Ammon's horn (tissue), 1 donor: Measurements from ENCODE around the gene LAMA2.
"Not testable (repeated sequence)": the region's sequence is repeated elsewhere in the genome, so short reads cannot be mapped to it uniquely, and the experiment has no call there.

ENCODE experiments used
- DNase-seq: peaks from one replicate; pipeline ENCODE4 v3.0.0-alpha.2; 2016; ENCODE audit warnings: low spot score

LAMA2 gene

GRCh38 chr6:129073051-129073450 is 190.1 kb downstream of the LAMA2 start:
- no peak for DNase-seq

GRCh38 chr6:129073691-129074395 is 190.9 kb downstream of the LAMA2 start:
- no peak for DNase-seq

- no peak for DNase-seq
These were observed 201.5 kb downstream of the LAMA2 start for GRCh38 chr6:129084406-129084805.

DNA sequence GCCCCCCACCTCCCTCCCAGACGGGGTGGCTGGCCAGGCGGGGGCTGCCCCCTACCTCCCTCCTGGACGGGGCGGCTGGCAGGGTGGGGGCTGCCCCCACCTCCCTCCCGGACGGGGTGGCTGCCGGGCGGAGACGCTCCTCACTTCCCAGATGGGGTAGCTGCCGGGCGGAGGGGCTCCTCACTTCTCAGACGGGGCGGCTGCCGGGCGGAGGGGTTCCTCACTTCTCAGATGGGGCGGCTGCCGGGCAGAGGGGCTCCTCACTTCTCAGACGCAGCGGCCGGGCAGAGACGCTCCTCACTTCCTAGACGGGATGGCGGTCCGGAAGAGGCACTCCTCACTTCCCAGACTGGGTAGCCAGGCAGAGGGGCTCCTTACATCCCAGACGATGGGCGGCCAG is 205.5 kb downstream of the LAMA2 start:
- DNase-seq, result not testable (repeated sequence)

GRCh38 chr6:129089357-129089756 is 206.4 kb downstream of the LAMA2 start:
- no peak for DNase-seq

DNA sequence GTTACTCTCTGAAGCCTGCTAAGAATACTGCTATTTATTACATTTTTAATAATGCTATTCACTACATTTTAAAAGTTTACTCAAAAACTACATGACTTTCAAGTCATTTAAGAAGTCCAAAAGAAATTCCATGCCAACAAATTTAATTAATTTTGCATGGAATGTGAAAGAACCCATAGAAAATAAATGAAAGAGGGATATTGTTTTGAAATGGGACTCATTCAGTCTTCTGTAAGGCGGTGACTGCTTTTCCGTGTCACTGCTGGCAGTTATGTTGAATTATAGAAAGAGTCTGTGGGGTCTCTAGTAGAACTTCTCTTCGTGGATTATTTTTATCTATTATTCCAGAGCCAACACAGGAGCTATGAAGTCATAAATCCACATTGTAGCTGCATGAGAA is 211.2 kb downstream of the LAMA2 start:
- DNase-seq, result no peak

- no peak for DNase-seq
These were observed 213.8 kb downstream of the LAMA2 start for GRCh38 chr6:129096651-129097290.

- no peak for DNase-seq
These were observed 215.2 kb downstream of the LAMA2 start for GRCh38 chr6:129098061-129098553.

DNA sequence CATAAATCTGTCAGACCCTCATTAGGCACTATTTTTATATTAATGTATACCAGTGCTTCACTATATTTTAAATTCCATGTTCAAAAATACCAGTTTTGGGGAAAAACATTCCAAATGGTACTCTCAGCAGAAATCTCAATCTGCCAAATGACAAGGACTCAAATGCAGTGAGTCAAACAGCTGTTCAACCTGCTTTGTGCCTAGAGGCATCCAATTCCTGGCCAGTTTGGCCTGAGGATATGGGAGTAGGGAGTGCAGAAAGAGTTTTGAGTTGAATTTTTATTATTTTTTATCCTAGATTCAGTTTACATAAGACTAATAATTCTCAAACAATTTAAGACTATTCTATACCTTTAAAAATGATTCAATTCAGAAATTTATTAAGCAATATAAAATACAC is 216.8 kb downstream of the LAMA2 start:
- DNase-seq, result no peak

GRCh38 chr6:129100164-129100563 is 217.2 kb downstream of the LAMA2 start:
- no peak for DNase-seq

DNA sequence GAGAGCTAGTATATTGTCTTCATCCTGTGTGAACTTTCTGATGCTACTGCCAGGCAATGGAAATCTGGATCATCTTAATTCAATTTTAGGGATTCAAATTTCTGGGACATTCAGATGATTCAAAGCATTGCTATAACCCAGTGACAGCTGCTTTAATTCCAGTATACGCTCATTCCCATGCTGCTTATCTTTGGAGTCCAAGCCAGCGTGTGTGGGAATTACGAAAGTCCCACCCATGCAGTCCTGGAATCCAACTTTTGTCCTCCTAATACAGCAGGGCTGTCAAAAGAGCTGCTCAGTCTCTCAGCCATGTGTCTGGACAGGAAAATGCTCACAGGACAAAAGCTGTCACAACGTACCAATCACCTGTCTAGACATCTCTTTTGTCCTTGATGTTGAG is 219.8 kb downstream of the LAMA2 start:
- DNase-seq, result no peak

GRCh38 chr6:129104131-129104530 is 221.2 kb downstream of the LAMA2 start:
- DNase-seq, result no peak

GRCh38 chr6:129104560-129104959 is 221.6 kb downstream of the LAMA2 start:
- no peak for DNase-seq

- DNase-seq, result no peak
These were observed 222.1 kb downstream of the LAMA2 start for GRCh38 chr6:129105035-129105434.

DNA sequence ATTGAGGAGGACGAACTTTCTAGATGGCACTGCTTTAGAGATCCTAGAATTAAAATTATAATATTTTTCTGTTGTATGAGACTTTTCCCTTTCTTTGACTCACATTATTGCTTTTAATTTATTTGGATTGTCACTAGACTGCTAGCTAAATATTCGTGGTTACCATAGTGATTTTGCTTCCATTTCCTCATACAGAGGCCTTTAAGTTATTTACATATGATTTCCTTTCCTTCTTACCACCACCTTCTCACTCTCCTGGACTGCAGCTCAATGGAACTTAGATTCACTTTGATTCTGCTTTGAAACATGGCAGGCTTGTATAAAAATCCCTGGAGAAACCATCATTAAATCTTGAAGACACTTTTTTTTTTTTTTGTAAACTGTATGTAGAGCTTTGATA is 222.9 kb downstream of the LAMA2 start:
- no peak for DNase-seq

- DNase-seq, result no peak
These were observed 225.4 kb downstream of the LAMA2 start for GRCh38 chr6:129108337-129108736.

- no peak for DNase-seq
These were observed 227.9 kb downstream of the LAMA2 start for GRCh38 chr6:129110690-129111343.

DNA sequence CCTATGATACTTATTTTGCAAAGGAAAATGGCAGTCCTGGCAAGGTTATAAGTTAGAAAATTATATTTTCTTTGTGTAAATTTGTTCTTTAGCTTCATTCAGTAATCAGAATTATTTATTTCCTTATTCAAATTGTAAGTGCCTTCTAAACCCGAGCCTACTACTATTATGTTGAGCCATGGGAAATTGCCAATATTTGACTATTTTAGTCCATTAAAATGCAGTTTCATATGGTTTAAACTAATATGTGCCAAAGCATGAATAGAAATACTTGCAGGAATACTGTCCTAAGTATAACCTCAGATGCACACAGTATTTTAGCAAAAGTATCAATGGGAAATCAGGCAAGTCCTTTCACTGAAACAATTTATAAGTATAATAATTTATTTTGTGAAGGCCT is 228.4 kb downstream of the LAMA2 start:
- no peak for DNase-seq

GRCh38 chr6:129111853-129112252 is 228.9 kb downstream of the LAMA2 start:
- DNase-seq, result no peak

GRCh38 chr6:129112591-129112990 is 229.7 kb downstream of the LAMA2 start:
- no peak for DNase-seq

DNA sequence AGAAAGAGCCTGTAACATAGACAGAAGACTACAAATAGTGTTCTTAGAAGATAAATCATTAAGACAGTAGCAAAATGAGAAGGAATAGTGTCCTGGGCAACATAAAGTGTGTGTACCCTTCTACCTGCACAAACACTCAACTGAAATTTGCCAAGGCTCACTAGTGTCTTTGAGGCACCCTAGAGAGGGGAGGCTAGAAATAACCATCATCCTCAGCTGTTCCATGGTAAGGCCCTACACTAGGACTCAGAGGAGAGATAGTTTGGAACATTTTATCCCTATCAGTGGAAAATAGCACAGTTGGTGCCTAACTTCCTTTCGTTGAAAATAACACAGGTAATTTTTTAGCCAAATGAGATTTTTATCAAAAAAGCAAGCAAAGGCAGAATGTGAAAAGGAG is 230.7 kb downstream of the LAMA2 start:
- DNase-seq, result no peak

DNA sequence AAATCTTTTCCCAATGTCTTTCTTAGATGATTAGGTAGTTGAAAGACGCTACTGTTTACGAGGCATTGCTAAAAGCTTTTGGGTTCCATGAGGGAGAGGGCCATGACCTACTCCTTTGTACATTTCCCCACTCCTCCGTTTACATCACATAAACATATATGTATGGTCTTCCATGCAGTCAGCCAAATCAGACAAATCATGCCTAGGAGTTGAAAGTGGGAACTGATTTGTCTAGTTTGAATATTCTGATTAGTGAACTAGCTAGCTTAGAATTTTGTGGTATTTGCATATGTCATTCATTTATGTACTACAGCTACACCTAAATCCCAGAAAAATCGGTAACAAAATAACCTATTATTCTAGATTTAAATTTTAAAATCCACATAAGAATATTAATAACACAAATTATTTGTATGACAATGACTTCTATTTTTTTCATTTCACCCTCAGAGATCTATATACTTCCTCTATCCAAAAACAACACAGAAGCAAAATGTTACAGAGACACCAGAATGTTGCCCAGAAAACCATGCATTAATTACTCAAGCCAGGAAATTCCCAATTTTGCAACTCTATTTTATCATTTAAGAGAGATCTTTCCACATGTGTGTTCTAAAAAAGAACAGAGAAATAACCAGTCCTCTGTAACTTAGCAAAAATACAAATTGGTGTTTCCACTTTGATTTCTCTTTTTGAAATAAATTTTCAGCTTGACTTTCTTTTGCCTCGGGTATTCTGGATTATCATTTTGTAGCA is 231.9 kb downstream of the LAMA2 start:
- no peak for DNase-seq
